T-cell (primary cell): ENCODE measurements around the gene AGAP1. TPM values are rescaled to one million over a fixed set of nuclear protein-coding genes. Genes with fewer than 3 reads are reported as not detected.

Source experiments
- ATAC-seq, 4 experiments: fragments of 200-7000 bp in 3 of 4; fragments of 150-1000 bp in 1 of 4; cut with Tn5 transposase; replicated peaks in 1 of 4; 1 replicate in 3 of 4; 2 replicates in 1 of 4; pipeline ENCODE4 v1.10.0; 2021; ENCODE audit warnings: moderate library complexity in 3 of 4, mild to moderate bottlenecking in 2 of 4, moderate number of reproducible peaks in 1 of 4
- CTCF ChIA-PET, 2 donors: fragments of 300-600 bp; sonication (Branson Sonifier 250); formaldehyde crosslinking; loops; one replicate each; lab custom pipeline; 2022; ENCODE audit warnings: antibody characterized with exemption in 2 of 2; lab: Charles Lee
- POLR2A ChIA-PET, 2 donors: fragments of 300-600 bp; sonication (Branson Sonifier 250); formaldehyde crosslinking; loops; one replicate each; lab custom pipeline; 2022; ENCODE audit warnings: antibody characterized with exemption in 2 of 2; lab: Charles Lee
- DNase-seq, 35 experiments: peaks; one replicate each; pipeline versions ENCODE4 v3.0.0 to v3.0.0-alpha.2; 2013 to 2023
- H3K27ac ChIP-seq: one replicate; pipeline ENCODE4 v1.5.1; 2013; ENCODE audit warnings: low read length
- H3K27me3 ChIP-seq, 2 experiments: replicated peaks in 1 of 2; 1 replicate in 1 of 2; 2 replicates in 1 of 2; pipeline versions ENCODE4 v1.6.1 to v1.7.0; 2013; ENCODE audit warnings: low read length in 1 of 2, mixed read lengths in 1 of 2; ENCODE audit not compliant: control insufficient read depth in 2 of 2, insufficient read depth in 2 of 2; ENCODE audit errors: extremely low read depth in 1 of 2
- H3K36me3 ChIP-seq, 2 donors: 1 replicate in 1 of 2; 2 replicates in 1 of 2; pipeline versions ENCODE4 v1.6.1 to v1.7.0; 2013; ENCODE audit warnings: low read length in 1 of 2; ENCODE audit not compliant: control insufficient read depth in 2 of 2, insufficient read depth in 1 of 2; ENCODE audit errors: extremely low read depth in 1 of 2
- H3K4me1 ChIP-seq, 2 experiments: 1 replicate in 1 of 2; 2 replicates in 1 of 2; pipeline versions ENCODE4 v1.6.1 to v1.7.0; 2013; ENCODE audit warnings: low read length in 2 of 2, mixed read lengths in 1 of 2; ENCODE audit not compliant: insufficient read depth in 2 of 2, control insufficient read depth in 1 of 2; ENCODE audit errors: extremely low read depth in 1 of 2
- H3K4me3 ChIP-seq, 2 donors: 1 replicate in 1 of 2; 2 replicates in 1 of 2; pipeline versions ENCODE4 v1.5.1 to v1.7.0; 2013; ENCODE audit warnings: mild to moderate bottlenecking in 2 of 2, low read length in 1 of 2, moderate library complexity in 1 of 2; ENCODE audit not compliant: control insufficient read depth in 1 of 2; ENCODE audit errors: extremely low read depth in 1 of 2
- H3K9me3 ChIP-seq: 2 replicates; pipeline ENCODE4 v1.7.0; 2013
- H3K27ac Mint-ChIP-seq, 2 donors: one replicate each; pipeline ENCODE4 v1.8.0; 2020 to 2021; ENCODE audit warnings: mild to moderate bottlenecking in 2 of 2, mixed read lengths in 2 of 2
- H3K27me3 Mint-ChIP-seq, 2 donors: one replicate each; pipeline ENCODE4 v1.8.0; 2021 to 2022; ENCODE audit warnings: mixed read lengths in 2 of 2
- H3K36me3 Mint-ChIP-seq: one replicate; pipeline ENCODE4 v1.8.0; 2021; ENCODE audit warnings: mixed read lengths
- H3K4me1 Mint-ChIP-seq, 3 donors: one replicate each; pipeline ENCODE4 v1.8.0; 2020 to 2022; ENCODE audit warnings: mixed read lengths in 3 of 3, mild to moderate bottlenecking in 1 of 3
- H3K4me3 Mint-ChIP-seq, 3 donors: one replicate each; pipeline ENCODE4 v1.8.0; 2020 to 2022; ENCODE audit warnings: mild to moderate bottlenecking in 3 of 3, mixed read lengths in 3 of 3, moderate library complexity in 3 of 3
- H3K9me3 Mint-ChIP-seq, 3 donors: one replicate each; pipeline ENCODE4 v1.8.0; 2020 to 2022; ENCODE audit warnings: mixed read lengths in 3 of 3
- WGBS: methylation state at CpG from one replicate; pipeline ENCODE4 v1.1.5; 2013; ENCODE audit warnings: missing lambda C conversion rate; ENCODE audit not compliant: insufficient coverage; 5-methylcytosine and 5-hydroxymethylcytosine counted together
- total RNA-seq, 35 experiments: library from RNA in 6 of 35; stranded (reverse) in 6 of 35; fragments of 120-200 nt in 1 of 35; gene quantifications; one replicate each; pipeline versions ENCODE4 v1.2.1 to v1.2.4 and lab custom pipeline; 2013 to 2026

AGAP1 gene
- total RNA-seq, 5 donors from 2014 or later (not counting 1 experiment from before 2014, with no cell fraction given): 3.9 to 15.6 (median 5.2) TPM

DNA sequence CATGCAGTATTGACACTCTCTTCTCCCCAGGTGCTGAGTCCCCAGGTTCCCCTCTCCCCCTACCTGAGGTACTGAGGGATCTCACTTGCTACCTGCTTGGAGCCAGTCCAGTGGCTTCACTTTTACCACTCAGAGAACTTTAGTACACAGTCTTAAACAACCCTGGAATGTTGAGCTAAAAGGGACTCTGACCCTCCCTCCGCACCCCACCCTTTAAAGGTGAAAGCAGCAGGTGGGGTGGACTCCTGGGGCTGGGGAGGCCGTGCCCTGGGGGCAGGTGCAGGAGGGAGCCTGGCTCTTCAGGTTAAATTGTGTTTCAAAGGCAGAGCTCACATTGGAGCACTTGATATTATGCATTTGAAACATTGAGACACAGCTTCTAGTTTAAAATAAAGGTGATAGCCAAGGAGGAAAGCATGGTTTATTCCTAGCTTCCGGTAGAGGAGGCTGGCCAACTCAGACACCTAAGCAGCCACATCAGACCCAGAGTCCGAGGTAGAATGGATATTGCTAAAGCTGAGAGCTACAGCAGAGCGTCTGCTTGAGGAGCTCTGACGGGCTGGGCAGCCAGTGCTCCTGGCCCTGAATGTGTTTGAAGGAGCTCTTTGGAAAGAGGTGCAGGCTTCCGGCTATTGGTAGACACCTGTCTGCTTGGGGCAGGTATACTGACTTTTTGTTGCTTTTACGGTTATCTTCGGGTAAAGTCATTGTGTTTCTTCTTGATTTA lies 196.4 kb downstream of the AGAP1 start:
- Histone ChIP-seq H3K4me1 (peaks cover 0 to 10% of the 10 kb centered on the region in 2 experiments), H3K27ac (no peak overlapping the region), H3K36me3 (no peaks in the 10 kb centered on the region), H3K4me3 (no peak overlapping the region), H3K9me3 (no peaks in the 10 kb centered on the region), H3K27me3 (peaks cover 0 to 17% of the 10 kb centered on the region in 2 experiments)
- DNase-seq (no peak), ATAC-seq (no peak)
- H3K36me3 Mint-ChIP-seq: no peaks in the 10 kb centered on the region
- 83% methylated on average over 4 of the region's 9 CpGs for WGBS
- no peak overlapping the region for H3K27ac Mint-ChIP-seq
- H3K4me1 Mint-ChIP-seq: peaks cover 0 to 13% (median 2%) of the 10 kb centered on the region in 3 donors
- H3K27me3 Mint-ChIP-seq: peaks cover 2 to 21% of the 10 kb centered on the region in 2 donors
- ChIA-PET CTCF (no interaction called here), POLR2A (no interaction called here)
- H3K9me3 Mint-ChIP-seq: no peaks in the 10 kb centered on the region
- H3K4me3 Mint-ChIP-seq: no peak overlapping the region

DNA sequence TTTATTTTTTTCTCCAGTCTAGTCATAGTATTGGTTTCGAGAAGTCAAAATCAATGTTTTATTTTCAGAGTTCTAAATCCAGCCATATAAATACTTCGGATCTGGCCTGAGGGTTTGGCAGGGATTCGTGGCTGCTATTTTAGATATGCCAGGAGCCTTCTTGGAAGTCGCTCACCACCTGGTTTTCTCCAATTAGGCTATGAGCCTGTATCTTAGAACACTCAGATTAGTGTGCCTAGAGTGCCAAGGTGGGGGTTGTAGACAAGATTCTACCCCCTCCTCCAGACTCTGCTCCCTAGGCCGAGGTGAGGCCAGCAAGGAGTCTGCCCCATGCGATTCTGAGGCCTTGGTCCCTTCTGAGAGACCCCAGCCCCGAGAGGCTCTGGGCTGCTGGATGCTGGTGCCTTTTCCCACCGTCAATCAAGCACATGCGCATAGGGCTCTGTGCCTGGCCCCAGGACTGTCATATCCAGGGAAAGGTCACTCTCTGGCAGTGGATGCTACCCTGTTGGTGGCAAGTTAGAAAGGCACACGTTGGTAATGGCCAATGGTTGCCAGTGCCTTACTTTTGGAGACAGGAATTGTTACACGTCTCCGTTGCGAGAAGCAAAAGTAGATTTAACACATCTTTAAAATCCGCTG lies 197.1 kb downstream of the AGAP1 start:
- CTCF ChIA-PET: no interaction called here

DNA sequence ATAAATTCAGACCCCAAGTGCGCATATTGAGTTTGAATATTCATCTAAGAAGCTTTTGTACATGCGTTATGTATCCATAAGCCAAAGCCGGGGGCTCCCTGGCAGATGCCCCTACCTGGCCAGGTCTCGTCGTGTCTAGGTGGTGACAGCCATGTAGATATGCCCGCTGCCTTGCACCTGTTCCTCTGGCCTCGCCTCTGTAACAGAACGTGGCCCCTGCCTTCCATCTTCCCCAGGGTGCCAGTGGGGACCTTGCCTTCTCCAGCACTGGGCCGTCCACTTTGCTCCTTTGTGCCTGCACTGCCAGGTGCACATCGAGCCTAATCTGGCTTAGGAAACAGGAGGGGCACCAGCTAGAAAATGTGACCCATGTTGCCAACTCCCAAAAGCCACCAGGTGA lies 198.2 kb downstream of the AGAP1 start:
- no peaks in the 10 kb centered on the region for H3K36me3 ChIP-seq
- CTCF ChIA-PET: no interaction called here

More for the DNA sequence above, 197.1 kb downstream of the AGAP1 start:
- no peak overlapping the region for H3K27ac Mint-ChIP-seq
- H3K4me3 Mint-ChIP-seq: no peak overlapping the region
- no peak overlapping the region for H3K27ac ChIP-seq
- H3K9me3 ChIP-seq: no peaks in the 10 kb centered on the region
- no peak overlapping the region for H3K4me3 ChIP-seq
- H3K27me3 Mint-ChIP-seq: peaks cover 2 to 21% of the 10 kb centered on the region in 2 donors
- 63% methylated on average over 9 of the region's 14 CpGs for WGBS
- no peaks in the 10 kb centered on the region for H3K36me3 ChIP-seq
- H3K9me3 Mint-ChIP-seq: no peaks in the 10 kb centered on the region
- POLR2A ChIA-PET: no interaction called here
- DNase-seq (no peak), ATAC-seq (no peak)
- H3K36me3 Mint-ChIP-seq: no peaks in the 10 kb centered on the region
- peaks cover 0 to 8% (median 0%) of the 10 kb centered on the region in 3 donors for H3K4me1 Mint-ChIP-seq
- peaks cover 0 to 20% of the 10 kb centered on the region in 2 experiments for H3K27me3 ChIP-seq
- H3K4me1 ChIP-seq: peaks cover 0 to 3% of the 10 kb centered on the region in 2 experiments

DNA sequence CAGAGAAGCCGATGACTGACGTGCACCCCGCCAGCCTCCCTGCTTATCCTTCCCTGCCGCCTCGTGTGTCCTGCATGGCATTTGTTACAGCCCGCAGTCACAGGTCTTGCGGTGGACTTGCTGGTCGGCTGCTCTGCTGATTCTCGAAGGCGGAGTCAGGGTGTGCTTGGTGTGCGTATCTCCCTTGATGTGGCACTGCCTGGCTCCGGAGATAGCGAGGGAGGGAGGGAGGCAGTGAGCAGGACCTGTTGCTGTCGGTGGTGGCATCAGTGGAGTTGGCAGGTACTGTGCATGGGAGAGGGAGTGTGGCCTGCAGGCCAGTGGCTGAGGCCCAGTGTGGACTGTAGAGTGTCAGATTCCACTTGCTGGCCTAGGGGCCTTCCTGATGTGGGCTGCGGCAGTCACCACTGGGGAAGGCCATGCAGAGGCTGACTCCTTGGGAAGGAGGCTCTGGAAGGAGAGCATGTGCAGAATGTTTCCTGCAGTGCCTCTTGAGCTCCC lies 198.9 kb downstream of the AGAP1 start:
- peaks cover 0 to 3% (median 0%) of the 10 kb centered on the region in 3 donors for H3K4me1 Mint-ChIP-seq
- peaks cover 0 to 20% of the 10 kb centered on the region in 2 experiments for H3K27me3 ChIP-seq
- no peak overlapping the region for H3K4me3 ChIP-seq
- H3K9me3 ChIP-seq: no peaks in the 10 kb centered on the region
- CTCF ChIA-PET: no interaction called here
- DNase-seq: no peak
- no peaks in the 10 kb centered on the region for H3K36me3 ChIP-seq
- POLR2A ChIA-PET: no interaction called here
- no peaks in the 10 kb centered on the region for H3K36me3 Mint-ChIP-seq
- no peak overlapping the region for H3K4me3 Mint-ChIP-seq
- H3K4me1 ChIP-seq: no peaks in the 10 kb centered on the region
- no peak overlapping the region for H3K27ac ChIP-seq
- H3K27ac Mint-ChIP-seq: no peak overlapping the region
- WGBS: 94% methylated on average over 15 of the region's 15 CpGs
- no peaks in the 10 kb centered on the region for H3K9me3 Mint-ChIP-seq
- H3K27me3 Mint-ChIP-seq: peaks cover 2 to 10% of the 10 kb centered on the region in 2 donors
- ATAC-seq: no peak

More for the DNA sequence above, 198.2 kb downstream of the AGAP1 start:
- POLR2A ChIA-PET: no interaction called here
- whole genome bisulfite sequencing: 85% methylated on average over 10 of the region's 10 CpGs
- H3K27me3 Mint-ChIP-seq: peaks cover 2 to 15% of the 10 kb centered on the region in 2 donors
- Histone ChIP-seq H3K4me3 (no peak overlapping the region), H3K4me1 (no peaks in the 10 kb centered on the region), H3K27me3 (peaks cover 0 to 20% of the 10 kb centered on the region in 2 experiments), H3K27ac (no peak overlapping the region), H3K9me3 (no peaks in the 10 kb centered on the region)
- no peak overlapping the region for H3K27ac Mint-ChIP-seq
- no peaks in the 10 kb centered on the region for H3K36me3 Mint-ChIP-seq
- H3K4me1 Mint-ChIP-seq: peaks cover 0 to 3% (median 0%) of the 10 kb centered on the region in 3 donors
- ATAC-seq (no peak), DNase-seq (no peak)
- H3K4me3 Mint-ChIP-seq: no peak overlapping the region
- no peaks in the 10 kb centered on the region for H3K9me3 Mint-ChIP-seq

DNA sequence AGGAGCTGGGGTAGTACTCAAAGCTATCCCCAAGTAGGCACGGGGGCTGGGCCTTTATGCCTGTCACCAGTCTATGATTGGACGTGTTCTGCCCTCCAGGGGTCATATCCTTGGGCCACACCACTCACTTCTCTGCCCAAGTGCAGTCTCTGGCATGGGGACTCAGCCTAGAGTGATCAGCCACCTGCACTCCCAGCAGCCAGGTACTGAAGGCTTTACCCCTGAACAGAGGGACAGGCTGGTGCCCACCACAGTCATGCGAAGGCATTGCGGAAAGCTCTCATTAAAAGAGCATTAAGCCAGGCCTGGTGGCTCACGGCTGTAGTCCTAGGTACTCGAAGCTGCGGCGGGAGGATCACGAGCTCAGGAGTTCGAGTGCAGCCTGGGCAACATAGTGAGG lies 199.4 kb downstream of the AGAP1 start:
- H3K36me3 ChIP-seq: no peaks in the 10 kb centered on the region
- DNase-seq: no peak
- no peak overlapping the region for H3K27ac Mint-ChIP-seq
- no peaks in the 10 kb centered on the region for H3K36me3 Mint-ChIP-seq
- H3K4me1 Mint-ChIP-seq: peaks cover 0 to under 1% (median 0%) of the 10 kb centered on the region in 3 donors
- CTCF ChIA-PET: no interaction called here
- WGBS: 81% methylated on average over 4 of the region's 10 CpGs
- H3K27me3 Mint-ChIP-seq: peaks cover 2 to 7% of the 10 kb centered on the region in 2 donors
- ATAC-seq: no peak
- POLR2A ChIA-PET: no interaction called here
- peaks cover 0 to 20% of the 10 kb centered on the region in 2 experiments for H3K27me3 ChIP-seq
- H3K9me3 ChIP-seq: no peaks in the 10 kb centered on the region
- H3K4me3 ChIP-seq: no peak overlapping the region
- H3K27ac ChIP-seq: no peak overlapping the region
- H3K4me3 Mint-ChIP-seq: no peak overlapping the region
- H3K4me1 ChIP-seq: no peaks in the 10 kb centered on the region
- H3K9me3 Mint-ChIP-seq: no peaks in the 10 kb centered on the region

DNA sequence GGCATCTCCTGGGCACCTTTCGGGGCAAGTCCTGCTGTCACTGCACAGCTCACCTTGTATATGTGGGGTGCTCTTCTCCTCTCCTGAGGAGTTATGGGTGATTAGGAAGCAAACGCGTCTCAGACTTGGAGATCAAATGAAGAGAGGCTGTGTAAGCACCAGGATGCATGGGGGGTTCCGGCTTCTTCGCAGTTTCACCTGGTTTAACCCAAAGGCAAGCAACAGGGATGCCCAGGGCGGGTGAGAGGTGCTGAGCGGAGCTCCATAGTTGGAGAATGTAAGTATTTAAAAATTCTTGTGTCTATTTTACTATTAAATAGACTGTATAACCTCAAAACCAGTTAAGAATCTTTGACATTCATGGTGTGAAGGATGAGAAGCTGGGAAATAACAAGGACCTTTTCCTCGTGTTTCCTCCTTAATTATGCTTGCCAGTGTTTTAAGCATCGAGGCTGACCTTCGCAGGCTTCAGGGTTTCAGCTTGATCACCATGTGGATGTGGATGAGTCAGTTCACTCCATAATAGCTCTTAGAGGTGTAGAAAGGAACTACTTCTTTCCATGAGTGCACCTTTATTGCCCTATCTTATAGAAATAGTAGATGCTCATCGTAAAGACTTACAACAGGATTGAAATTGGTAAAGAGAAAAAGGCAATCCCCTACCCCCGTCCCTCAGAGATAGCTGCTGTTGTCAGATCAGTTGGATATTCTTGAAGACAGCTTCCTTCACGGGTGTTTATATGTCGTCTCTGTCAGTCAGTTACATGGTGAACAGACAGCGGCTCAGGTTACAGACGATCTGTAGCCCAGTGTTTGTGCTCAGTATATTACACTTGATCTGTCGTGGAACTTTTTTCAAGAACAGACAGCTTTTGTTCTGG lies 201.1 kb downstream of the AGAP1 start:
- H3K36me3 Mint-ChIP-seq: no peaks in the 10 kb centered on the region
- Histone ChIP-seq H3K4me3 (no peak overlapping the region), H3K27ac (no peak overlapping the region), H3K4me1 (peaks cover 0 to 2% of the 10 kb centered on the region in 2 experiments), H3K36me3 (no peaks in the 10 kb centered on the region), H3K9me3 (no peaks in the 10 kb centered on the region), H3K27me3 (peaks cover 0 to 14% of the 10 kb centered on the region in 2 experiments)
- DNase-seq: no peak
- no peak overlapping the region for H3K27ac Mint-ChIP-seq
- no peak overlapping the region for H3K4me3 Mint-ChIP-seq
- 84% methylated on average over 7 of the region's 17 CpGs for WGBS
- H3K27me3 Mint-ChIP-seq: peaks cover 0 to 2% of the 10 kb centered on the region in 2 donors
- POLR2A ChIA-PET: no interaction called here
- no peaks in the 10 kb centered on the region for H3K9me3 Mint-ChIP-seq
- CTCF ChIA-PET: interaction anchor here in 1 of 2 donors (0.5 kb wide), 1 partner anchor 32 kb away, joined by 3 read pairs; no protein-coding TSS in a partner anchor
- no peak for ATAC-seq
- no peaks in the 10 kb centered on the region for H3K4me1 Mint-ChIP-seq
